ENCODE measurements around the gene LRRC74A.

- no peak for TF ChIP-seq POLR2A (IDR thresholded peaks at IDR 0.05)
- TF ChIP-seq CTCF (IDR thresholded peaks at IDR 0.05), result no peak
- no peak for TF ChIP-seq EP300 (IDR thresholded peaks at IDR 0.05)
Measured at GRCh38 chr14:76784266-76784874, 41.8 kb upstream of the LRRC74A start.
